Activated T-cell treated with anti-CD3 and anti-CD28 coated beads, Interleukin-2, amount 50 U/mL, for 1 hour (primary cell): Measurements from ENCODE around the gene CDH23.

Experiments
- DNase-seq: peaks from one replicate; pipeline ENCODE4 v3.0.0-alpha.2; 2020

The CDH23 gene

DNA sequence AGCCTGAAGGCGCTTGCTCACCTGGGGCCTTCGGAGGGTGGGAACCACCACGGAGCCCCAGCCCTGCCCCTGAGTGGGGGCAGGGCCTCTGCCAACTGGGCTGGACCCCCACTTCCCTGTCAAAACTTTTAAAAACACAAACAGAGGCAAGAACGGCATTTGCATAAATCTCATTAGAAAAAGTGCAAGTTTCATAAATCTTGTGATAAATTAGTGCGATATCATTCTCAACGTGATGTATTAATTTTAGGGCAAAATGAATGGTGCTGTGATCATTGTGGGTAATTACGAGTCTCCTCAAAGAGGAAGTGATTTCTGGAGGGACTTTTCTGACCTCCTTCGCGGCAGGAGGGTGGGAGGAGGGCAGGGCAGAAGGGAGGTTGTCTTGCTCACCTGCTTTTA is 98.3 kb downstream of the CDH23 start:
- no peak for DNase-seq

DNA sequence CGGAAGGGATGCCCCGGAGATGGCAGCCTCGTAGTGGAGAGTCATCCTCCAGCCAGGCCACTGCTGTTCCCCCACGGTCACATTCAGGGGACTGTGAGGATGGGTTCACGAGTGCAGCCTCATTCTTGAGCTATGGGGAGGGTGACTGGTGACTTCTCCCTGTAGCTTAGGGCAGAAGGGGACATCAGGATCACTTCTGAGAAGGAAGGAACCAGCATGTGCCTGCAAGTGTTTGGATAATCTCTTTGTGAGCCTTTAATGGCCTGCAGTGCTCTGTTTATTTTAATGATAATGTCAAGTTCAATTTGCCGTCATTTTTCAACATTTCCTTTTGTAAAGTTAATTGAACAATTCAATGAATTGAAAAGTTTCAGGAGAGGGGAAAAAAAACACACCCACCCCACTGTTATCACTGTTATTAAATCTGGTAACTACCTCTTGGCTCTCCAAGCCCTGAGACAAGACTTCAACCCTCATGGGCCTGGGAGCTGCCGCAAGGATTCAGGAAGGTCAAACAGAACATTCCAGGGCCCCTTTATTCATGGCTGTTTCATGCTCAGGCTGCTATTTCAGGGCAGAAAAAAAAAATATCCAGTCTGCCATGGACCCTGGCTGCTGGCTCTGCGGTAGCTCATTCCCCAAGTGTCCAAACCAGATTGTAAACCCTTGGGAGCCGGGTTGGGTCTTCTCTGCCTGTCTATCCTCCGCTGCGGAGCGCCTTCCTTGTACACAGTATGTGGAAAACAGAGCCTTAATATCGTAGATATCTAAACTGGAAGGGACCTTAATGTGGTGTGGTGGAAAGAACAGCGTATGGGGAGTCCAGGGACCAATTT is 100.4 kb downstream of the CDH23 start:
- no peak for DNase-seq

GRCh38 chr10:71497763-71498326 is 101.1 kb downstream of the CDH23 start:
- no peak for DNase-seq

DNA sequence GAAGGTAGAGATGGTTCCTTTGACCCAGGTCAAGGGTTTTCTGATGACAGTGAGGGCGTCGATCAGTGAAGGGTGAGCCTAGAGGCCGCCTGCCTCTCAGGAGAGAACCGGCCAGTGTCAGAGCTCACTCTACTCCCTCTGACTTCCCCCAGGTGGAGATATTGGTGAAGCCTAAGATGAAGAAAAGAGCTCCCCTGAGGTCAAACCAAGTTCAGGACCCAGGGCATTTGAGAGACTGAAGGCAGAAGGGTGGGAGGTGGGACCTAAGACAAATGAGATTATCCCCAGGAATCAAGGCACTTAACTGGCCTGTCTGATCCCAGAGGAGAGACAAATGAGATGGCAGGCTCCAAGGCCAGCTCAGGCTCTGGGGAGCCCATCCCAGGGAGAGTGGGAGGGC is 104.7 kb downstream of the CDH23 start:
- no peak for DNase-seq

DNA sequence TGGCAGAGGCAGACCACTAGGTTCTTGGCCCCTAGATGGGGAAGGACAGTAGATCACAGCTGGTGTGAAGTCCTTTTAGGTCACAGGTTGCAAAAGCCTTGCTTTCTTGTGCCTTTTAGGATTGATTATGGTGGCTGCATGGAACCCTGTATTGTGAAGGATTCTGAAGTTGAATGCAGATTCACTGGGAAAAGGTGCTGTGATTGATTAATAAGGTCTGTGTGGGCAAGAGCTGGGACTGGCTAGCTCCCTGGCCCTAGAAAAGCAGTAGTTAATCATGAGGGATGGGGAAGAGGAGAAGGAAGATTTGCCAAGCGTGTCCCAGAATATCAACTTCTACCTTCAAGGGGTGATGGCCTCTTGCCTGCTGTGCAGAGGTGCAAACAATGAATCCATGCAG is 105.5 kb downstream of the CDH23 start:
- DNase-seq, result no peak

GRCh38 chr10:71502851-71503250 is 106.1 kb downstream of the CDH23 start:
- DNase-seq, result no peak

DNA sequence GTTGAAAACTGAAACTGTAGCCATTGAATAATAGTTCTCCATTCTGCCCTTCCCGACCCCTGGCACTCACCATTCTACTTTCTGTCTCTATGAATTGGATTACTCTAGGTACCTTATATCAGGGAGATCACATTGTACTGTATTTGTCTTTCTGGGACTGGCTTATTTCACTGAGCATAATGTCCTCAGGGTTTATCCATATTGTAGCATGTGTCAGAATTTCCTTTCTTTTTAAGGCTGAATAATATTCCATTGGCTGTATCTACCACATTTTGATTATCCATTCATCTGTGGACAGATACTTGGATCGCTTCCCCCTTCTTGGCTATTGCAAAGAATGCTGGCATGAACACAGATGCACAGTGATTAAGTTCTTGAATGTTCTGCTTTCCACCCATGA is 107.4 kb downstream of the CDH23 start:
- no peak for DNase-seq

- no peak for DNase-seq
Measured at GRCh38 chr10:71504570-71504969, 107.8 kb downstream of the CDH23 start.

DNA sequence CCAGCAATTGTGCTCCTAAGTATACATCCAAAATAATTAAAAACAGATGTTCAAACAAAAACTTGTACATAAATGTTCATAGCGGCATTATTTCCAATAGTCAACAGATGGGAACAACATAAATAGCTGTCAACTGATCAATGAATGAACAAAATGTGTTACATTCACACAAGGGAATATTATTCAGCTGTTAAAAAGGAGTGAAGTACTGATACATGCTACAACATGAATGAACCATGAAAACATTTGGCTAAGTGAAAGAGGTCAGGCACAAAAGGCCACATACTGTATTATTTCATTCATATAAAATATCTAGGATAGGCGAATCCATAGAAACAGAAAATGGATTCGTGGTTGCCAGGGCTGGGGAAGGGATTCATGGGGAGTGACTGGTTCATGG is 109.1 kb downstream of the CDH23 start:
- DNase-seq, result no peak

GRCh38 chr10:71509444-71509843 is 112.7 kb downstream of the CDH23 start:
- no peak for DNase-seq

DNA sequence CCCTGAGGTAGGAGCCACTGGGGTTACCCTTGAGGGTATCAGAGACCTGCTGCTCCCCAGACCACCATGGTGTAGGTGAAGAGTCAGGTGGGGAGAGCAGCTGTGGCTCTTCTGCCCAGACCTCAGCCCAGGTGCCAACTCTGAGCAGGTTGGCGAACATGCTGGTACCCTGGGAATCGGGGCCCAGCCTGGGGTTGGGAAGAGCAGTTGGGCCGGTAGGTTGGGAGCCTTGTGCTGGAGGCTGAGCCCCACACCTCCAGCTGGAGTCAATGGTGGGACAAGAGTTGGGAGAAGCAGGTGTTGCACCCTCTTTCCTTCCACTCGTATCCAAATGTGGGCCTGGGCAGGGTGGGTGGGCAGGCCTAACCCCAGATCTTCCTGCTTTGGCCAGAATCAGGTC is 114.5 kb downstream of the CDH23 start:
- DNase-seq, result no peak

DNA sequence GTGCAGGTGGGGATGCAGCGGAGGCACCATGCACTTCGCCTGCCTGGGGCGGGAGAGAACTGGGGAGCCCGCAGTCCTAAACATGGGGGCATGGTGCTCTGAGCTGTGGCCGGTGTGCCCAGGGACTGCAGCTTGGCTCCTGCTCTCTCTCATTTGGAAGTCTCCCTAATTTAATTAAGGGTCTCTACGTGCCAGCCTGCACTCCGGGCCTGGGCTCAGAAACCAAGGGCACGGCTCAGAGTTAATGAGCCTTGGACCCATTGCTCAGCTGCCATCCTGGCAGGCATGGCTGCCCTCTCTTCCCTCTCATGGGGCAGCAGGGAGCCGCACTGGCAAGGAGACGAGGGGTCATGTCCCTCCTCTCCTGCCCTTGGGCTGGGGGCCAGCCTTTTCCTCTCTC is 115.6 kb downstream of the CDH23 start:
- no peak for DNase-seq

DNA sequence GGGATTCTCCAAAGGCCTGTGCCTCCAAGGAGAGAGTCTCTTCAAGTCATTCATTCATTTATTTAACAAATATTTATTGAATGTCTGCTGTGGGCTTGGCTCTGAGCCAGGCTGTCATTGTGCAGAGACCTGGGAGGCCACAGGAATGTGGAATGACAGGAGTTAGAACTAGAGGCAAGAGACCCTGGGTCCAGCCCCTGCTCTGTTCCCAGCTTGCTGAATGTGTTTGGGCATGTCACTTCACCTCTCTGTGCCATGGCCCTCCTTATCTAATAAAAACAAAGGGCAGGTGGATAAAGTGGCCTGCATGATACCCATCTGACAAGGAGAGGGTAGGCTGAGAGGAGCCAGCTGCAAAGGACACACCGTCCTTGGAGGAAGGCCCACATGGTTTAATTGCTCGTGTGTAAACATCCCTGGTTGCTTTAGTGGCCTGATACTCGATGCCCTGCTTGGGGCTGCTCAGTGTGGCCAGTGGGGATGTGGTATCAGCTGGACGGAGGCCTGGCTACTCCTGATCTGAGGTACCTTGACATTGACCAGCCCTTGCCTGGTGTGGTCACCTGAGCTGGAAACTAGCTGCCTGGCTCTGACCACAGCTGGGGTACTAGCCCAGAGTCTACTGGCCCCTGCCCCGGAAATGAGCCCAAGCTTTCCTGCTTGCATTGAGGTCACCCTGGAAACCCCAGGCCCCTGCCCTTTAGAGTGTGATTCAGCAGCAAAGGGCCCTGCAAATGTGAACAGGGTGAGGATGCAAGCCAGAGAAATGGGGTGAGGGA is 116.2 kb downstream of the CDH23 start:
- no peak for DNase-seq

GRCh38 chr10:71513540-71513853 is 116.8 kb downstream of the CDH23 start:
- no peak for DNase-seq

DNA sequence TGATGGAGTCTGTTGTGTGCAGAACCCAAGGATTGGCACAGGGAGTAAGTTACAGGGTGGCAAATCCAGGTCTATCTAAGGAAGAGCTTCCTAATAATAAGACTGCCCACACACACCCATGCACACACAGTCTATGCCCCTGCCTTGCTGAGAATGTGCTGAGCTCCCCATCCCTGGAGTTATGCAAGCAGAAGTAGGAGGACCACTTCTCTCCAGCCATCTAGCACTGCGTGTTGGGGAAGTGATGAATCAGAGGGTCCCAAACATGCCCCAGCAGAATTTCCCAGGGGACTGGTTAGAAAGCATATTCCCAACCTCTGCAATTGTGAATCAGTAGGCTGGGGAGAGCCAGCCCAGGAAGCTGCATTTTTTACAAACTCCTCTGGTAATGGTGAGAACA is 117.2 kb downstream of the CDH23 start:
- DNase-seq, result no peak

DNA sequence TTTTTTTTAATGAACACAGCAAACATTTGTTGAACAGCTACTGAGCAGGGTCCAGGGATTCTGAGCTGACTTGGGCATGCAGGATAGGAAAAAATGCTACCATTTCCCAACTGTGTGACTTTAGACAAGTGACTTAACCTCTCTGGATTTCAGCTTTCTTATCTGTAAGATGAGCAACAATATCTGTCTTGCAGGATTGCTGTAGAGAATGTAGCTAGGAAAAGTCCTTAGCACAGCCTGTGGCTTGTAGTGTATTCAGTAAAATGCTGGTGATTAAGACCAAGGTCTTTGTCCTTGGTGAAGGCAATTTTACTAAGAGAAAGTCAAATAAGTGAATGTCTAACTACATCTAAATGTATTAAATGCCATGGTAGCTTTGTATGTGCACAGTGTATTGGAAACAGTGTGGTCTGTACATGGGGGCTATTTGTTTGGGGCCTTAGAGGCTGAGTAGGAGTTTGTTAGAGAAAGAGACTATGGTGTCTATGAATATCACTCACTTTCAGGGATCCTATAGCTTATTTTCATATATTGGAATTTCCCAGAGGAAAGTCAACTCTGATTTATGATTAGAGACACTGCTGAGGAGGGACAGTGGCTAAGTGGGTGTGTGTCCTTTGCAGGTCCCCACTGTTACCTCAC is 118.9 kb downstream of the CDH23 start:
- no peak for DNase-seq

- no peak for DNase-seq
Measured at GRCh38 chr10:71516890-71517289, 120.2 kb downstream of the CDH23 start.

DNA sequence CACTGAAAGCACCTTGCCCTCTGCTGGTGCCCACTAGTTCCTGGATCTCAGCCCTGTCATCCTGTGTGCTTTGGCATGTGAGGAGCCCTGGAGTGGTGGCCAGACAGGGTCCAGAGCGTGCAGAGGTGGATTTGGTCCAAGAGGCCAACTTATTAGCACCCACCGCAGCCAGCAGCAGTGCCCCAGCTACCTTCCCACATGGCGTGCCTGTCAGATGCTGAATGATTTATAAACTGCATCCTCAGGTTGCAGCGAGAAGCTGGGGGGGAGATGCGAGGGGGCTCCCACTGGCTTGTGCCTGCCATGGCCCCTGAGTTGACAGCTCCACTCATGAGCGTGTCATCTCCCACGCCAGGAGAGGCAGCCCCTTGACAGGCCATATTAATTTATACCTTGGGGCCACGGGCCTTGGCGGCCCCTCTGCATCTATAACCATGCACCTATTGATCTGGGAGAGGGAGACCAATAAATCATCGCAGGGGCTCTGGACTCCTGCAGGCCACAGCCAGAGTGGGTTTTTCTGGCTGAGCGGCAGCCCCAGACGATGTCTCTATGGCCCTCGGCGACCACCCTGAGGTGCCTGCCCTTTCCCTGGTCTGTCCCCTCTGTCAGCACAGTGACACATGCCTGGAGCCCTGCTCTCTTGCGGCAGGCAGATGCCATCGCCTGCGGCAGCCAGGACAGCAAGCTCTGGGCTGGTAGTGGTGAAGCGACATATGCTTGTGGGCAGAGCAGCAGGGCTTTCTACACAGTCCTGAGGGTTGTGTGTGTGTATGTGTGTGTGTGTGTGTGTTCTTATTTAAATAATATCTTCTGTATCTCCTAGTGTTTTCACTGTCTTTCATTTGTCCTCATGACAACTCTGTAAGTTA is 120.8 kb downstream of the CDH23 start:
- no peak for DNase-seq

DNA sequence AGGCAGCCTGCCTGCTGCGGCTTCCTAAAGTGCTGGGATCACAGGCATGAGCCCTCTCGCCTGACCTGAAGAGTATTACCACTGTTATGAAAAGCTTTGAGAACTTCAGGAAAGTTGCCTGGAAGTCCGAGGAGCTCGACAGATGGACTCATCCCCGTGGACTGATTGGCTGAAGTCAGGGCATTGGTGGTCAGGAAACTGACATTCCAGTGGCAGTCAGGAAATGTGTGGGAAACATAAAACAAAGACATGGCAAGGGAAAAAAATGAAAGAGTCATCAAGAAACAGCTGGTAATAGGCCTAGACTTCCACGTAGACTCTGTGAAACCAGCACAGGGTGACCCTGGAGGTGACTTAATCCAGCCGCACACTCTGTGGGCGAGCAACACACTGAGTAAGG is 123.3 kb downstream of the CDH23 start:
- DNase-seq, result no peak

DNA sequence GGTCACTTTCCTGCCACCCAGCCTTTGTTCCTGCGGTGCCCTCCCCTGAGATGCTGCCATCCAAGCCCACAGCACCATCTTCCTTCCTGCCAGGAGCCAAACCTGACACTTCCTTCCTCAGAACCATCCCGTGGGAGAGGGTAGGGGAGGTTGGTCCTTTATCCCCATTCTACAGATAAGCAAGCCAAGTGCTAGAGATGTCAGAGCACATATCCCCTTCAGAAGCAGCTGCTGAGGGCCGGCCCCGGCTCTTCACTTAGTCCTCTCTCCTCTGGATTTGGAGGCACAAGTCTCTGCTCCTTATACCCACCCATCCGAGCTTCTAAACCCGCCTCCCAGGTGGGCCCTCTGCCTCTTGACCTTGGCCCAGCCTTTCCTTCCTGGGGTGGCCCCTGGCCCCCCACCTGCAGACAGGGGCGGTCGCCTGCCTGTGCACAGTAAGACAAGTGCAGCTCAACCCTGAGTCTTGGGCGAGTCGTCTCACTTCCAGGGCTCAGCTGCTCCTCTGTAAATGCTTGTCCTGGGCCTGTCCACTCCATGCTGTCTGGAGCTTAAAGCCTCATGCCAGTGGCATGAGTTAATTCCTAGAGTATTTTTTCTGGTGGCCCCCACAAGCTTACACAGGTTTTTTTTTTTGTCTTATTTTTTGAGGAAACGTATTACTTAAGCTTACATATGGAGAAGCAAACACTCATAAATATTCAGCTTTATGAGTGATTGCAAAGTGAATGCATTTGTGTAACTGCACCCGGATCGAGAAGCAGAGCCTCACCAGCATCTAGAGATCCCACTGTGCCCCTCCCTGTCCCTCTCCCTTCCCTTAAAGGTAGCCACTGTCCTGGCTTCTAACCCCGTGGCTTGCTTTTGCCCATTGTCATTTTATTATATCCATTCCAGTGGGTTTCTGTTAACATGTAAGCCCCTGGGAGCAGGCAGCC is 125.1 kb downstream of the CDH23 start:
- no peak for DNase-seq

DNA sequence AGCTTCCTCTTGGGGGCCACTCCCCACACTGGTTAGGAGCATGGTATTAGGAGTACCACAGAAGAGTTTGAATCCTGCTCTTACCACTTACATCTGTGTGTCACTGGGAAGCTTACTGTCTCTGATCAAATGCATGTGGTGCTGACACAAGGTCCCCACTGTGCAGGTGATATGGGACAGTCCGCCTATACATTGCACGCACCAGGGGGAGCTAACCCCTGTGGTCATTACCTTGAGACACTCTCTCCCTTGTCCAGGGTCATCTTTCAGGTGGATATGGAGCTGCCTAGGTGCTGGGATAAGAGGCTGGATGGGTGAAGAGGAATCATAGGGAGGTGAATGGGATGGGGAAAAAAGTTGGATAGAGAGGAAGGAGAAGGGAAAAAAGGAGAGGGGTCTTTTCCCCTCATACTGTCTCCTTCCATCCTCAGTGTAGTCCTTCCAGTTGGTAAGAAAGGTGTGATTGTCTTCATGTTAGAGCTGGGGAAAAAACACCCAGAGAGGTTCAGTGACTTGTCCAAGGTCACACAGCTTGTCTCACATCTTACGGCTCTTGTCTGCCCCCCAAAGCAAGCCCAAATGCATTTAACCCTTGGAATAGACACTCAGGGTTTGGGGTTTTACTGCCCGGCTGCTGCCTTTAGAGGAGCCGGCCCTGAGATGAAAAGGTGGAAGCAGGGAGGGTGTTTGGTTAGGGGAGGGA is 125.9 kb downstream of the CDH23 start:
- no peak for DNase-seq
